ENCODE results near the gene ANGPTL3.

DNA sequence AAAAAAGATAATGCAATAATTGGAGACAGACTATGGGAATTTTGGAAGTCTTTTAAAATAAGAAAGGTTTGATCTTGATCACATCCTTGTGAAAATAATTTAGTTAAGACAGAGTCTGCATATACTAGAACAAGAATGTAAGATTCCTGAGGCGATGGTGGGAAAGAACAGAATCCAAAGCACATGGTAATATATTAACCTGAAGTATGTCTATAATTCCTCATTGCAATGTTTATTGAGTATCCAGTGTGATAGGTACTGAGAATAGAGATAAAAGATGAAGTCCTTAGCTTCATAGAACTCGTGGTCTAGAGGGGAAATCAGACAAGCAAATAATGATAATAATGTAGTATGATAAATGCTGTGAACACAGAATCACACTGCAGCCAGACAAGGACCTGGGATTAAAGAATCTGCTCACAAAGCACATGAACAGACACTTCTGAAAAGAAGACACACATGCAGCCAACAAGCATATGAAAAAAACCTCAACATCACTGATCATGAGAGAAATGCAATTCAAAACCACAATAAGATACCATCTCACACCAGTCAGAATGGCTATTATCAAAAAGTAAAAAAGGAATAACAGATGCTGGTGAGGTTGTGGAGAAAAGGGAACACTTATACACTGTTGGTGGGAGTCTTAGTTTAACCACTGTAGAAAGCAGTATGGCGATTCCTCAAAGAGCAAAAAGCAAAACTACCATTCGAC lies 6.9 kb upstream of the ANGPTL3 start:
- TF ChIP-seq ZNF274 (IDR thresholded peaks at IDR 0.05; ENCODE audit: low read depth, low read length) (no peak), SUZ12 (IDR thresholded peaks at IDR 0.05; ENCODE audit: extremely low read depth, insufficient read depth, insufficient read length) (no peak)

Data from NT2/D1 (cell line).